GM12801 (cell line): ENCODE data around the gene SYDE2.

Experiments
- CTCF ChIP-seq: IDR thresholded peaks from one replicate; pipeline ENCODE4 v1.5.1; 2011; ENCODE audit warnings: control low read depth; ENCODE audit not compliant: insufficient read length; ENCODE audit errors: extremely low read depth

Gene SYDE2

GRCh38 chr1:85124091-85124490 is 76.7 kb downstream of the SYDE2 start:
- TF ChIP-seq CTCF, result no peak

- no peak for TF ChIP-seq CTCF
Measured at GRCh38 chr1:85122169-85122568, 78.6 kb downstream of the SYDE2 start.

- no peak for TF ChIP-seq CTCF
Measured at GRCh38 chr1:85121744-85122143, 79.1 kb downstream of the SYDE2 start.

- no peak for TF ChIP-seq CTCF
Measured at GRCh38 chr1:85118751-85119150, 82.1 kb downstream of the SYDE2 start.

GRCh38 chr1:85116856-85117255 is 84.0 kb downstream of the SYDE2 start:
- no peak for TF ChIP-seq CTCF

GRCh38 chr1:85115933-85116332 is 84.9 kb downstream of the SYDE2 start:
- TF ChIP-seq CTCF, result no peak

GRCh38 chr1:85111695-85112094 is 89.1 kb downstream of the SYDE2 start:
- no peak for TF ChIP-seq CTCF

GRCh38 chr1:85109475-85109874 is 91.3 kb downstream of the SYDE2 start:
- TF ChIP-seq CTCF, result no peak
